ENCODE data around the gene PRPF8. TPM values are rescaled to one million over a fixed set of nuclear protein-coding genes. Genes with fewer than 3 reads are reported as not detected.
"Not testable (repeated sequence)": the region's sequence is repeated elsewhere in the genome, so short reads cannot be mapped to it uniquely, and the experiment has no call there.

PRPF8 gene
- 97.8 TPM for total RNA-seq

- peak; percentile 98 for DNase-seq (ENCODE audit: low spot score)
- ATAC-seq, result peak; percentile 99
Measured at GRCh38 chr17:1684378-1685189, at the start of gene PRPF8. PRPF8 (minus strand) TSS chr17:1684867; CDS start chr17:1684571, 296 bp downstream.

- DNase-seq (ENCODE audit: low spot score) (no peak), ATAC-seq (no peak)
Measured at GRCh38 chr17:1733759-1734158, 49.1 kb upstream of the PRPF8 start.

- ATAC-seq (no peak), DNase-seq (ENCODE audit: low spot score) (no peak)
Measured at GRCh38 chr17:1732833-1733321, 48.2 kb upstream of the PRPF8 start.

- ATAC-seq, result no peak
- no peak for DNase-seq (ENCODE audit: low spot score)
Measured at GRCh38 chr17:1732241-1732832, 47.7 kb upstream of the PRPF8 start.

- no peak for DNase-seq (ENCODE audit: low spot score)
- ATAC-seq, result no peak
Measured at GRCh38 chr17:1731194-1731506, 46.5 kb upstream of the PRPF8 start.

GRCh38 chr17:1730326-1731193, 45.9 kb upstream of the PRPF8 start:
- no peak for DNase-seq (ENCODE audit: low spot score)
- peak; percentile 34 for ATAC-seq

- DNase-seq (ENCODE audit: low spot score) (no peak), ATAC-seq (peak; percentile 7)
Measured at GRCh38 chr17:1729966-1730325, 45.3 kb upstream of the PRPF8 start.

- DNase-seq (ENCODE audit: low spot score) (no peak), ATAC-seq (no peak)
Measured at GRCh38 chr17:1727876-1728630, 43.4 kb upstream of the PRPF8 start.

GRCh38 chr17:1727258-1727789, 42.7 kb upstream of the PRPF8 start:
- ATAC-seq (peak; percentile 49), DNase-seq (ENCODE audit: low spot score) (no peak)

GRCh38 chr17:1726626-1727257, 42.1 kb upstream of the PRPF8 start:
- ATAC-seq (no peak), DNase-seq (ENCODE audit: low spot score) (no peak)

- no peak for ATAC-seq
- no peak for DNase-seq (ENCODE audit: low spot score)
Measured at GRCh38 chr17:1725642-1726511, 41.2 kb upstream of the PRPF8 start.

GRCh38 chr17:1724869-1725641, 40.4 kb upstream of the PRPF8 start:
- ATAC-seq (peak; percentile 56), DNase-seq (ENCODE audit: low spot score) (peak; percentile 54)

- ATAC-seq (peak; percentile 77), DNase-seq (ENCODE audit: low spot score) (peak; percentile 93)
Measured at GRCh38 chr17:1724351-1724868, 39.7 kb upstream of the PRPF8 start, which contains the start of gene WDR81. WDR81 (plus strand) TSS chr17:1724704; CDS start chr17:1724960, 256 bp downstream.

- ATAC-seq; DNase-seq (ENCODE audit: low spot score): not testable (repeated sequence)
Measured at GRCh38 chr17:1722022-1722421, 37.4 kb upstream of the PRPF8 start.

GRCh38 chr17:1720856-1721386, 36.3 kb upstream of the PRPF8 start:
- ATAC-seq (no peak), DNase-seq (ENCODE audit: low spot score) (peak; percentile 71)

- no peak for ATAC-seq
- DNase-seq (ENCODE audit: low spot score), result no peak
Measured at GRCh38 chr17:1718362-1719165, 33.9 kb upstream of the PRPF8 start.
